HEK293T (cell line): ENCODE results near the gene DDIT3.

Source experiments
- CTCF ChIA-PET: fragments of 350-600 bp; formaldehyde crosslinking; extraction: SDS; loops from one replicate; lab custom pipeline; 2021; ENCODE audit warnings: antibody characterized with exemption, inconsistent platforms; lab: Yijun Ruan, JAX
- POLR2A ChIA-PET: fragments of 350-600 bp; formaldehyde crosslinking; extraction: SDS; loops from one replicate; lab custom pipeline; 2020; ENCODE audit warnings: antibody characterized with exemption, inconsistent platforms; lab: Yijun Ruan, JAX
- DNase-seq: peaks from one replicate; pipeline ENCODE4 v3.0.0; 2012; ENCODE audit warnings: mixed read lengths; ENCODE audit errors: extremely low spot score
- ARNT ChIP-seq: fragments of 450-650 bp; IDR thresholded peaks from 2 replicates; pipeline ENCODE4 v1.6.1; 2017; ENCODE audit warnings: mild to moderate bottlenecking
- BHLHE40 ChIP-seq: fragments of 450-650 bp; IDR thresholded peaks from 2 replicates; pipeline ENCODE4 v1.6.1; 2016; ENCODE audit warnings: mild to moderate bottlenecking, moderate library complexity, borderline replicate concordance
- CTBP1 ChIP-seq: fragments of 450-650 bp; IDR thresholded peaks from 2 replicates; pipeline ENCODE4 v1.6.1; 2016; ENCODE audit warnings: borderline replicate concordance
- ELF4 ChIP-seq: fragments of 450-650 bp; IDR thresholded peaks from 2 replicates; pipeline ENCODE4 v1.6.1; 2017; ENCODE audit warnings: antibody characterized with exemption
- FOXA1 ChIP-seq: fragments of 450-650 bp; IDR thresholded peaks from 2 replicates; pipeline ENCODE4 v1.6.1; 2016; ENCODE audit warnings: mild to moderate bottlenecking
- FOXK2 ChIP-seq: fragments of 450-650 bp; IDR thresholded peaks from 2 replicates; pipeline ENCODE4 v1.6.1; 2016; ENCODE audit warnings: mild to moderate bottlenecking
- FOXM1 ChIP-seq: fragments of 450-650 bp; IDR thresholded peaks from 2 replicates; pipeline ENCODE4 v1.6.1; 2017; ENCODE audit warnings: mild to moderate bottlenecking, borderline replicate concordance
- HDGF ChIP-seq: fragments of 450-650 bp; IDR thresholded peaks from 2 replicates; pipeline ENCODE4 v1.6.1; 2017; ENCODE audit warnings: antibody characterized with exemption, borderline replicate concordance
- L3MBTL2 ChIP-seq: fragments of 450-650 bp; conservative IDR thresholded peaks from 2 replicates; pipeline ENCODE4 v1.6.1; 2016; ENCODE audit warnings: mild to moderate bottlenecking
- LEF1 ChIP-seq: fragments of 450-650 bp; IDR thresholded peaks from 2 replicates; pipeline ENCODE4 v1.6.1; 2017; ENCODE audit warnings: mild to moderate bottlenecking, borderline replicate concordance
- NFRKB ChIP-seq: fragments of 450-650 bp; IDR thresholded peaks from 2 replicates; pipeline ENCODE4 v1.6.1; 2016; ENCODE audit warnings: mild to moderate bottlenecking, moderate library complexity
- PKNOX1 ChIP-seq: fragments of 450-650 bp; IDR thresholded peaks from 2 replicates; pipeline ENCODE4 v1.6.1; 2016
- SP1 ChIP-seq: fragments of 450-650 bp; IDR thresholded peaks from 2 replicates; pipeline ENCODE4 v1.6.1; 2017
- SUZ12 ChIP-seq: fragments of 450-650 bp; IDR thresholded peaks from 2 replicates; pipeline ENCODE4 v1.6.1; 2016; ENCODE audit warnings: mild to moderate bottlenecking
- TARDBP ChIP-seq: fragments of 450-650 bp; IDR thresholded peaks from 2 replicates; pipeline ENCODE4 v1.6.1; 2016
- ZNF384 ChIP-seq: fragments of 450-650 bp; IDR thresholded peaks from 2 replicates; pipeline ENCODE4 v1.6.1; 2016

The DDIT3 gene

GRCh38 chr12:57471661-57472060, 48.7 kb downstream of the DDIT3 start:
- no peak for DNase-seq
- POLR2A ChIA-PET = interaction anchor here (1.0 kb wide), 1 partner anchor 13 kb away, joined by 3 read pairs; no protein-coding TSS in a partner anchor
- TF ChIP-seq NFRKB (no peak), ELF4 (no peak), SUZ12 (no peak), PKNOX1 (no peak), TARDBP (no peak), FOXA1 (no peak), LEF1 (no peak), FOXM1 (no peak), ZNF384 (no peak), L3MBTL2 (no peak), ARNT (no peak), SP1 (no peak), FOXK2 (no peak), HDGF (no peak), BHLHE40 (no peak), CTBP1 (no peak)
- CTCF ChIA-PET = interaction anchor here (0.6 to 1.9 kb wide), 2 partner anchors 13 to 227 kb away, joined by 4 to 8 read pairs; no protein-coding TSS in a partner anchor

- CTCF ChIA-PET = interaction anchor here (0.6 to 1.9 kb wide), 2 partner anchors 13 to 226 kb away, joined by 4 to 8 read pairs; no protein-coding TSS in a partner anchor
- no peak for DNase-seq
- no peak for TF ChIP-seq ZNF384
- no peak for TF ChIP-seq FOXM1
- no peak for TF ChIP-seq ELF4
- TF ChIP-seq FOXA1 = no peak
- TF ChIP-seq L3MBTL2 = no peak
- TF ChIP-seq BHLHE40 = no peak
- TF ChIP-seq NFRKB = no peak
- no peak for TF ChIP-seq HDGF
- TF ChIP-seq PKNOX1 = no peak
- TF ChIP-seq ARNT = no peak
- no peak for TF ChIP-seq TARDBP
- TF ChIP-seq SP1 = no peak
- TF ChIP-seq CTBP1 = no peak
- TF ChIP-seq LEF1 = no peak
- POLR2A ChIA-PET = interaction anchor here (1.0 kb wide), 1 partner anchor 12 kb away, joined by 3 read pairs; no protein-coding TSS in a partner anchor
Measured at GRCh38 chr12:57470970-57471656, 49.2 kb downstream of the DDIT3 start.

- POLR2A ChIA-PET = interaction anchor here (1.0 to 1.5 kb wide), 3 partner anchors 12 to 16 kb away, joined by 3 to 4 read pairs (median 4); partner anchors contain the start of gene INHBE
- TF ChIP-seq CTBP1 = no peak
- no peak for TF ChIP-seq TARDBP
- no peak for TF ChIP-seq SP1
- TF ChIP-seq FOXA1 = no peak
- no peak for TF ChIP-seq ZNF384
- TF ChIP-seq ARNT = no peak
- TF ChIP-seq ELF4 = no peak
- no peak for TF ChIP-seq FOXM1
- TF ChIP-seq BHLHE40 = no peak
- no peak for TF ChIP-seq FOXK2
- TF ChIP-seq LEF1 = no peak
- no peak for TF ChIP-seq PKNOX1
- TF ChIP-seq L3MBTL2 = no peak
- TF ChIP-seq HDGF = no peak
- no peak for TF ChIP-seq SUZ12
- no peak for TF ChIP-seq NFRKB
- DNase-seq = no peak
- CTCF ChIA-PET = interaction anchor here (1.9 kb wide), 1 partner anchor 12 kb away, joined by 8 read pairs; no protein-coding TSS in a partner anchor
Measured at GRCh38 chr12:57470286-57470969, 49.9 kb downstream of the DDIT3 start.

GRCh38 chr12:57469296-57470164, 50.8 kb downstream of the DDIT3 start:
- CTCF ChIA-PET = interaction anchor here (1.6 to 1.7 kb wide), 2 partner anchors 11 to 14 kb away, joined by 3 to 10 read pairs; partner anchors contain the start of genes GLI1 and INHBE
- POLR2A ChIA-PET = interaction anchor here (0.9 to 1.5 kb wide), 4 partner anchors 11 to 141 kb away, joined by 3 to 4 read pairs (median 4); partner anchors contain the start of genes ARHGEF25 and INHBE
- no peak for TF ChIP-seq BHLHE40
- DNase-seq = no peak

- no peak for DNase-seq
- TF ChIP-seq HDGF = no peak
- TF ChIP-seq L3MBTL2 = no peak
- TF ChIP-seq SP1 = no peak
- TF ChIP-seq PKNOX1 = no peak
- no peak for TF ChIP-seq BHLHE40
- TF ChIP-seq LEF1 = no peak
- no peak for TF ChIP-seq ZNF384
- no peak for TF ChIP-seq CTBP1
- no peak for TF ChIP-seq FOXA1
- no peak for TF ChIP-seq FOXM1
- TF ChIP-seq ELF4 = no peak
- no peak for TF ChIP-seq FOXK2
- no peak for TF ChIP-seq SUZ12
- TF ChIP-seq NFRKB = no peak
- ChIA-PET CTCF (interaction anchor here (1.6 to 1.7 kb wide), 2 partner anchors 9 to 12 kb away, joined by 3 to 10 read pairs; partner anchors contain the start of genes GLI1 and INHBE), POLR2A (no interaction called here)
Measured at GRCh38 chr12:57467915-57468314, 52.4 kb downstream of the DDIT3 start.
